ENCODE results near the gene PLB1. TPM values are rescaled to one million over a fixed set of nuclear protein-coding genes. Genes with fewer than 3 reads are reported as not detected.

Gene PLB1
- total RNA-seq, 2 experiments from 2014 or later = not detected

- Histone ChIP-seq H4K20me1 (ENCODE audit: insufficient read depth, low read length) (no peaks in the 10 kb centered on the region), H2AFZ (ENCODE audit: low read length) (no peak overlapping the region), H3K9me2 (ENCODE audit: insufficient read depth, low read length) (no peaks in the 10 kb centered on the region), H3K79me2 (ENCODE audit: insufficient read depth, low read depth, low read length) (no peaks in the 10 kb centered on the region), H3K36me3 (ENCODE audit: insufficient read depth, low read length) (no peaks in the 10 kb centered on the region), H3K4me1 (ENCODE audit: insufficient read depth, low read length, poor library complexity, severe bottlenecking) (no peaks in the 10 kb centered on the region), H3K4me3 (ENCODE audit: low read depth, low read length, poor library complexity, severe bottlenecking) (no peak overlapping the region), H3K27ac (ENCODE audit: low read depth, low read length, poor library complexity, severe bottlenecking) (no peak overlapping the region), H3K4me2 (ENCODE audit: low read length) (no peak overlapping the region), H3K9me3 (ENCODE audit: low read length) (no peaks in the 10 kb centered on the region)
- TF ChIP-seq EZH2phosphoT487 (IDR thresholded peaks at IDR 0.05; ENCODE audit: borderline replicate concordance, low read depth, low read length) = no peak
- no peak for TF ChIP-seq CTCF (conservative IDR thresholded peaks at IDR 0.05; ENCODE audit: low read length)
- no peak for DNase-seq (ENCODE audit: low spot score)
- CTCF ChIA-PET (ENCODE audit: unreplicated experiment) = no interaction called here
- POLR2A ChIA-PET = no interaction called here
- intact Hi-C loops (cut with micrococcal nuclease; ENCODE audit: unreplicated experiment) = no loop called here
- no TSS peak for BruUV-seq (replicated peaks)
Observed at GRCh38 chr2:28635191-28635611, 139.3 kb downstream of the PLB1 start.

- no peak for TF ChIP-seq CTCF (conservative IDR thresholded peaks at IDR 0.05; ENCODE audit: low read length)
- no peak for TF ChIP-seq EZH2phosphoT487 (IDR thresholded peaks at IDR 0.05; ENCODE audit: borderline replicate concordance, low read depth, low read length)
- ChIA-PET CTCF (ENCODE audit: unreplicated experiment) (no interaction called here), POLR2A (interaction anchor here (0.7 kb wide), 1 partner anchor 57 kb away, joined by 6 read pairs; no protein-coding TSS in a partner anchor)
- no peak for DNase-seq (ENCODE audit: low spot score)
- no peak overlapping the region for H3K4me3 ChIP-seq (ENCODE audit: low read depth, low read length, poor library complexity, severe bottlenecking)
- no peak overlapping the region for H2AFZ ChIP-seq (ENCODE audit: low read length)
- no peaks in the 10 kb centered on the region for H3K79me2 ChIP-seq (ENCODE audit: insufficient read depth, low read depth, low read length)
- H4K20me1 ChIP-seq (ENCODE audit: insufficient read depth, low read length) = no peaks in the 10 kb centered on the region
- intact Hi-C loops (cut with micrococcal nuclease; ENCODE audit: unreplicated experiment) = no loop called here
- no peaks in the 10 kb centered on the region for H3K36me3 ChIP-seq (ENCODE audit: insufficient read depth, low read length)
- no peaks in the 10 kb centered on the region for H3K9me2 ChIP-seq (ENCODE audit: insufficient read depth, low read length)
- H3K4me1 ChIP-seq (ENCODE audit: insufficient read depth, low read length, poor library complexity, severe bottlenecking) = no peaks in the 10 kb centered on the region
- H3K9me3 ChIP-seq (ENCODE audit: low read length) = no peaks in the 10 kb centered on the region
- no peak overlapping the region for H3K27ac ChIP-seq (ENCODE audit: low read depth, low read length, poor library complexity, severe bottlenecking)
- no TSS peak for BruUV-seq (replicated peaks)
- no peak overlapping the region for H3K4me2 ChIP-seq (ENCODE audit: low read length)
Observed at GRCh38 chr2:28636491-28636890, 140.6 kb downstream of the PLB1 start.

- no TSS peak for BruUV-seq (replicated peaks)
- Histone ChIP-seq H3K4me2 (ENCODE audit: low read length) (no peak overlapping the region), H3K79me2 (ENCODE audit: insufficient read depth, low read depth, low read length) (no peaks in the 10 kb centered on the region), H4K20me1 (ENCODE audit: insufficient read depth, low read length) (no peaks in the 10 kb centered on the region), H3K9me3 (ENCODE audit: low read length) (no peaks in the 10 kb centered on the region), H3K9me2 (ENCODE audit: insufficient read depth, low read length) (no peaks in the 10 kb centered on the region), H3K4me1 (ENCODE audit: insufficient read depth, low read length, poor library complexity, severe bottlenecking) (no peaks in the 10 kb centered on the region), H3K27ac (ENCODE audit: low read depth, low read length, poor library complexity, severe bottlenecking) (no peak overlapping the region), H2AFZ (ENCODE audit: low read length) (no peak overlapping the region), H3K36me3 (ENCODE audit: insufficient read depth, low read length) (no peaks in the 10 kb centered on the region), H3K4me3 (ENCODE audit: low read depth, low read length, poor library complexity, severe bottlenecking) (no peak overlapping the region)
- intact Hi-C loops (cut with micrococcal nuclease; ENCODE audit: unreplicated experiment) = no loop called here
- TF ChIP-seq EZH2phosphoT487 (IDR thresholded peaks at IDR 0.05; ENCODE audit: borderline replicate concordance, low read depth, low read length) (no peak), CTCF (conservative IDR thresholded peaks at IDR 0.05; ENCODE audit: low read length) (no peak)
- CTCF ChIA-PET (ENCODE audit: unreplicated experiment) = no interaction called here
- POLR2A ChIA-PET = interaction anchor here (0.7 kb wide), 1 partner anchor 56 kb away, joined by 6 read pairs; no protein-coding TSS in a partner anchor
- DNase-seq (ENCODE audit: low spot score) = no peak
Observed at GRCh38 chr2:28637066-28638047, 141.5 kb downstream of the PLB1 start.
